Type B pancreatic cell (in vitro differentiated cells): ENCODE measurements around the gene TMEM271. TPM values are rescaled to one million over a fixed set of nuclear protein-coding genes. Genes with fewer than 3 reads are reported as not detected.

Source experiments
- DNase-seq: peaks from one replicate; pipeline ENCODE4 v3.0.0; 2021; ENCODE audit warnings: mixed read lengths; ENCODE audit not compliant: unreplicated experiment; ENCODE audit errors: extremely low spot score
- H3K27ac Mint-ChIP-seq: 2 replicates; pipeline ENCODE4 v1.8.0; 2021; ENCODE audit warnings: mild to moderate bottlenecking, mixed read lengths
- H3K27me3 Mint-ChIP-seq: 2 replicates; pipeline ENCODE4 v1.8.0; 2021; ENCODE audit warnings: mixed read lengths
- H3K36me3 Mint-ChIP-seq: 2 replicates; pipeline ENCODE4 v1.8.0; 2021; ENCODE audit warnings: mixed read lengths
- H3K4me1 Mint-ChIP-seq: one replicate; pipeline ENCODE4 v1.8.0; 2021; ENCODE audit warnings: mixed read lengths; ENCODE audit not compliant: unreplicated experiment
- H3K4me3 Mint-ChIP-seq: 2 replicates; pipeline ENCODE4 v1.8.0; 2021; ENCODE audit warnings: mild to moderate bottlenecking, mixed read lengths
- H3K9me3 Mint-ChIP-seq: 2 replicates; pipeline ENCODE4 v1.8.0; 2021; ENCODE audit warnings: mixed read lengths
- total RNA-seq: library from RNA; stranded (reverse); gene quantifications from 2 replicates; pipeline ENCODE4 v1.2.1, GENCODE V29; 2021; ENCODE audit warnings: low replicate concordance
- TF ChIP-seq, protein P1 (sequence below): fragments of 200-600 bp; sonication (generic); conservative IDR thresholded peaks from 2 replicates; pipeline ENCODE4 v1.5.0; 2021; ENCODE audit warnings: antibody characterized with exemption, mild to moderate bottlenecking

The TMEM271 gene
- total RNA-seq, 1 donor from 2014 or later = 0.36 TPM

DNA sequence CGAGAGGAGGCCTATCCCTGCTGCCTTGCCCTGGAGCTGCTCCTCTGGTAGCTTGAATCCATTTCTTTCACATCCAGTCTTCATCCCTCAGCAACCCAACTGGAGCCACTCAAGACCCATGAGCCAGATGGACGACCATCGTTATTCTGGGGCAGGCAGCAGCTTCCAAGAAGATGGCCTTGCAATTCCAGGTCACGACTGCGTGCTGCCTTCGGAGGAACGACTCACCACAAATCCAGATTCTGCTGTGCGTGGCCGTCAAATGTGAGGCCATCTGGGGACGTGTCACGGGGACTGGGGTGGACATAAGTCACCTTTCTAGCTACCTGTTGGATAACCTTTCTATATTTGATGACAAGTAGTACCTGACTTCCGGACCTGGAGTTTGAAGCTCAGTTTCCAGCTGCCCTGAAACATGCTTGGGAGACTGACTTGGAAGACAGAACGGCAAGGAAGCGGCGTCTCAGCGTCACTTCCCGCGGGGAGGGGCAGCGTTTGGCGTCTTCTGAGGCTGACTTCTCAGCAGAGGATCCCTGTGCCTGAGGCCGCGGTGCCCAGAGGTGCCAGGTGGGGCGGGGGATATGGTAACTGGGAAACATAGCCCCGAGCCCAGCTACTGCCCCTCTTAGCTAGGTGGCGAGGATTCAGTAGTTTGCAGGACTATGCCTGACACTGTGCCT is 11.7 kb upstream of the TMEM271 start:
- TF ChIP-seq, protein P1, sequence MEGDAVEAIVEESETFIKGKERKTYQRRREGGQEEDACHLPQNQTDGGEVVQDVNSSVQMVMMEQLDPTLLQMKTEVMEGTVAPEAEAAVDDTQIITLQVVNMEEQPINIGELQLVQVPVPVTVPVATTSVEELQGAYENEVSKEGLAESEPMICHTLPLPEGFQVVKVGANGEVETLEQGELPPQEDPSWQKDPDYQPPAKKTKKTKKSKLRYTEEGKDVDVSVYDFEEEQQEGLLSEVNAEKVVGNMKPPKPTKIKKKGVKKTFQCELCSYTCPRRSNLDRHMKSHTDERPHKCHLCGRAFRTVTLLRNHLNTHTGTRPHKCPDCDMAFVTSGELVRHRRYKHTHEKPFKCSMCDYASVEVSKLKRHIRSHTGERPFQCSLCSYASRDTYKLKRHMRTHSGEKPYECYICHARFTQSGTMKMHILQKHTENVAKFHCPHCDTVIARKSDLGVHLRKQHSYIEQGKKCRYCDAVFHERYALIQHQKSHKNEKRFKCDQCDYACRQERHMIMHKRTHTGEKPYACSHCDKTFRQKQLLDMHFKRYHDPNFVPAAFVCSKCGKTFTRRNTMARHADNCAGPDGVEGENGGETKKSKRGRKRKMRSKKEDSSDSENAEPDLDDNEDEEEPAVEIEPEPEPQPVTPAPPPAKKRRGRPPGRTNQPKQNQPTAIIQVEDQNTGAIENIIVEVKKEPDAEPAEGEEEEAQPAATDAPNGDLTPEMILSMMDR = no peak
- Mint-ChIP-seq H3K4me1 (no peaks in the 10 kb centered on the region), H3K27me3 (peaks cover 43% of the 10 kb centered on the region), H3K36me3 (no peaks in the 10 kb centered on the region), H3K9me3 (no peaks in the 10 kb centered on the region), H3K27ac (no peak overlapping the region), H3K4me3 (no peak overlapping the region)
- DNase-seq = no peak

DNA sequence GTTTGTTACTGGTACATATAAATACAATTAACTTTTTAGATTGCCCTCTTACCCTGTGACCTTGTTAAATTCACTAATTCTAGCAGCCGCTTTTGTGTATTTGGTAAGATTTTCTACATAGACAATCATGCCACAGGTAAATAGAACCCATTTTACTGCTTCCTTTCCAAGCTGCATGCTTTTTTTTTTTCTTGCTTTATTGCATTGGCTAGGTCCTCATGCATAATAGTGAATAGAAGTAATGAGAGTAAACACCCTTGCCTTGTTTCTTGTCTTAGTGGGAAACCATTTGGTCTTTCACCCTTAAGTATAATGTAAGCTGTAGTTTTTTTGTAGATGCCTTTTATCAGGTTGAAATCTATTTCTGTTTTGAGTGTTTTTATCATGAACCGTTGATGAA is 7.7 kb upstream of the TMEM271 start:
- TF ChIP-seq, protein P1 = no peak
- Mint-ChIP-seq H3K4me3 (no peak overlapping the region), H3K27me3 (peaks cover 69% of the 10 kb centered on the region), H3K27ac (no peak overlapping the region), H3K9me3 (no peaks in the 10 kb centered on the region), H3K4me1 (no peaks in the 10 kb centered on the region), H3K36me3 (no peaks in the 10 kb centered on the region)
- no peak for DNase-seq

DNA sequence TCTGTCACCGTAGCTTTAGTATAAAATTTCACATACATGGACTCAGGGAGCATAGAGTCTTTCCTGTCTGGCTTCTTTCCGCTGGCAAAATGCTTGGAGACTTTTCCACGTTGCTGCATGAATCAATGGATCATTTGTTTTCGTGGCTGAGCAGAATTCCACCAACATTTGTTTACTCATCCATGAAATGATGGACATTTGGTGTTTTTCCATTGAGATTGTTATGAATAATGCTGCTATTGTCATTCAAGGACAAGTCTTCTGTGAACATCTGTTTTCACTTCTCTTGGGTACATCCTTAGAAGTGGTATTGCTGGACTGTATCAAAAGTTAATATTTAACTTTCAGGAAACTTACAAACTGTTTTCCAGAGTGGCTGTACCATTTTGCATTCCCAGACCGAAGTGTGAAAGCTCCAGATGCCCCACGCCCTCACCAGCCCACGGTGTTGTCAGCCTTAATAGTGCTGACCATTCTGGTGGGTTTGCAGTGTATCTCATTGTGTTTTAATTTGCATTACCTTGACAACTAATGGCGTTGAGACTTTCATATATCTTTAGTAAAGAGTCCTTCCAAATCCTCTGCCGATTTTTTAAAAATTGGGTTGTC is 5.8 kb upstream of the TMEM271 start:
- no peak overlapping the region for H3K27ac Mint-ChIP-seq
- H3K4me1 Mint-ChIP-seq = peaks cover 10% of the 10 kb centered on the region
- DNase-seq = no peak
- H3K36me3 Mint-ChIP-seq = no peaks in the 10 kb centered on the region
- peaks cover 73% of the 10 kb centered on the region for H3K27me3 Mint-ChIP-seq
- TF ChIP-seq, protein P1 = no peak
- no peak overlapping the region for H3K4me3 Mint-ChIP-seq
- H3K9me3 Mint-ChIP-seq = no peaks in the 10 kb centered on the region

DNA sequence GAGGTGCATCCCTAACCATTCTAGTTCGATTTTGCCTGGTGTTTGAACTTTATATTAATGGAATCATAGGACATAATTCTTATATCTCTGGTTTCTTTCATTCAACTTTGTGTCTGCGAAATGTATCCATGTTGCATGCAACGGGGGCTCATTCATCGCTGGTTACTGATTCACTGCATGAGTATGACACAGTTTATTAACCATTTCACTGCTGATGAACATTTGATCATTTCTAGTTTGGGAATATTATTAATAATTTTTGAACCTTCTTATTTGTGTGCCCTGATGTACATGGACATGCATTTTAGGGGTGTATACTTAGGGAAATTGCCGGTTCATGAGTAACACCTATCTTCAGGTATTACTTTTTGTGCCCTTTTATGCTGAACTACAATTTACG is 5.1 kb upstream of the TMEM271 start:
- no peak overlapping the region for H3K27ac Mint-ChIP-seq
- TF ChIP-seq, protein P1 = no peak
- H3K36me3 Mint-ChIP-seq = no peaks in the 10 kb centered on the region
- peaks cover 69% of the 10 kb centered on the region for H3K27me3 Mint-ChIP-seq
- DNase-seq = no peak
- peaks cover 10% of the 10 kb centered on the region for H3K4me1 Mint-ChIP-seq
- H3K4me3 Mint-ChIP-seq = no peak overlapping the region
- no peaks in the 10 kb centered on the region for H3K9me3 Mint-ChIP-seq

DNA sequence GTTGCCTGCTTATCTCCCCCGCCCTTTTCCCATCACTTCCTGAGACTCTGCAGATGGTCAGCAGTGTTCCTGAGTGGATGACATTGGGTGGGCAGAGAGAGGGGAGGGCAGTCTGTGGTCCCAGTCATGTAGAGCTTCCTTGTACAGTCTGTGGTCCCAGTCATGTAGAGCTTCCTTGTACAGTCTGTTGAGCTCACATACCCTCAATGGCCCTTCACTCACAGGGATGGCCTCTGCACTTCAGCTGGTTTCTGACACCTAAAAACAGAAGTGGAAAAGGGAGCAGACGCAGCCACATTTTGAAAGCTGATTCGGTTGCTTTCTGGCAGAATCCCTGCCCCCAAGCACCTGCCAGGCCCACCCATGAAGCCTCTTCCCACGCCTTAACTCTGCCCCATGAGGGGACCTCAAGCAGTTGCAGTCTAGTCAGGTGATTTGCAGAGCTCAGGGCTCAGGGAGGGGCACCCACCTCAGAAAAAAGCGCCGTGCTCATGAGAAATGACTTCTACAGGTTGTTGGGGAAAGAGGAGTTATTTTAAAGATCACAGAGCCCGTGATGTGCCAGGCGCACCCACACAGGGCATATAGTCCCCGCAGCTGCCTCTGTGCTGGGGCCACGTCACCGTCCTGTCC is 3.6 kb upstream of the TMEM271 start:
- Mint-ChIP-seq H3K36me3 (no peaks in the 10 kb centered on the region), H3K9me3 (no peaks in the 10 kb centered on the region), H3K4me1 (peaks cover 10% of the 10 kb centered on the region), H3K27ac (no peak overlapping the region), H3K4me3 (no peak overlapping the region), H3K27me3 (peaks cover 61% of the 10 kb centered on the region)
- no peak for DNase-seq
- TF ChIP-seq, protein P1 = no peak
